Measurements from ENCODE around the gene A2M.

A2M gene

DNA sequence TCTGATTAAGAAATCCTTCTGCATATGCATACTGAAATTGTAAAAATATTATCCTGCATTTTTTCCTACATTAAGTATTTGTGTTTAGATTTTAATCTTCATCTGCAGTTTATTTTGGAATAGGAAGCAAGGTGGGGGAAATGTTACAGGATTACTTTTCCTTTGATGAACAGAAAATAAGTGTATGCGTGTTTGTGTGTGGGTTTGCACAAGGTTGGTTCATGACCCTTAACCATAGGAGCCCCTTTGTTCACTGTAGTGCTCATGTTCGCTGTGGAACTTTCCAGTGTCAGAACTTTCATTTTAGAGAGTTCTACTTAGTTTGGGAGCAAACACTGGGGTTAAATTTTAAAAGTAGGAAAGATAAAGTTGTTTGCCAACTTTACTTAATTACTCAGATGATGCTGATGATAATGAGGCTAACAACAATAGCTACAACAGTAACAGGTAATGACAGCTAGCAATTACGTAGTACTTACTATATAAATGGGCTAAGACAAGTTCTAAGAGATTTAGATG is 6.4 kb upstream of the A2M start:
- DNase-seq (ENCODE audit: low spot score): no peak

DNA sequence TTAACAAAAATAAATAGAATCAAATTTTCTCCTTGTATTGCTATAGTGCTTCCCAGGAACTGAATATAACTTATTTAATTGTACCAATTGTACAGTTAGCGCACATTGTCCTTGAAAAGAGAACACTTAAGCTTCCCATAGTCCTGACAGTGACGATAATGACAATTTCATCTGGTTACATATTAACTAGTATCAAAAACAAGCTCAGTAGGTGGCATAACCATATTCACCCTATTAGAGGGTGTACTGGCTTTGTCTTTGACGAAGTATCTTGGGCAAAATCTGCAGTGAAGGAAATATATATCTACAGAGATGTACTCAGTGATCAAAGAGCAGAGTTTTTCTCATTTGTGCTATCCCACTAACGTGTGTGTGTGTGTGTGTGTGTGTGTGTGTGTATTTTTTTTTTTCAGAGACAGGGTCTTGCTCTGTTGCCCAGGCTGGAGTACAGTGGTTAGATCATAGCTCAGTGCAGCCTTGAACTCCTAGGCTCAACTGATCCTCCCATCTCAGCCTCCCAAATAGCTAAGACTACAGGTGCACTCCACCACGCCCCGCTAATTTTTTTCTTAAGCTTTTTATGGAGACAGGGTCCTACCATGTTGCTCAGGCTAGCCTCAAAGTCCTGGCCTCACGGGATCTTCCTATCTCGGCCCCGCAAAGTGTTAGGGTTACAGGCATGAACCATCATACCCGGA is 4.9 kb upstream of the A2M start:
- no peak for DNase-seq (ENCODE audit: low spot score)

DNA sequence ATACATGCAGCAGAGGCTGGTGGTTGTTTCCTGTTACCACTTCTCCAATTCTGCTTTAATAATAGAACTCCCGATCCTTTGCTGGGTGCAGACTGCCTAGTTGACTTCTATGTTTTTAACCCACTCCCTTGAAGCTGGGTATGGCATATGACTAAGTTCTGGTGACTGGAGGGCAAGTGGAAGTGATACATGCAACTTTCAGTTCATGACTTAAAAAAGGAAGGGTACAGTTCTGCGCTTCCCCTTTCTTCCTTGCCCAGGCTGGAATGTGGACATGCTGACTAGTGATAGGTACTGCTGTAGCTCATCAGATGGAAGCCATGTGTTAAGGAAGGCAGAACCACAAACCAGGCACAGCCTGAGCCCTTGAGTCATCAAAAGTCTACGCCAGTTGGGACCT is 2.4 kb upstream of the A2M start:
- no peak for DNase-seq (ENCODE audit: low spot score)

DNA sequence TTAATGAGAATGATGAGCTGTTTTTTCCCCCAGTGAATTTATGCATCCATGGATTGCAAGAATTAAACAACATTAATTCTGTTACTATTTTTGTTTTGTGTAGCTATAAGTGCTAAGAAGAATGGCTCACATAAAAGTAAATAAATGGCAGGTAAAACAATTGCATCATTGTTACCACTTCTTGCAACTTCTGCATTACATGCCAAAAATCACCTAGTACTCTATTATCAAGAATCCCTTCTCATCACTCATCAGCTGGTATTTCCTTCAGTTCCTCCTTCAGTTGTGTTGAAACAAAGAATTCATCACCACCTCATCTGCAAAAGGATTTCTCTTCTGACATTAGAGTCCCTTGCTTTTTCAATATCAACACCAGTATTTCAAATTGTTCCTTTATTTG is 773 bp downstream of the A2M start:
- no peak for DNase-seq (ENCODE audit: low spot score)

DNA sequence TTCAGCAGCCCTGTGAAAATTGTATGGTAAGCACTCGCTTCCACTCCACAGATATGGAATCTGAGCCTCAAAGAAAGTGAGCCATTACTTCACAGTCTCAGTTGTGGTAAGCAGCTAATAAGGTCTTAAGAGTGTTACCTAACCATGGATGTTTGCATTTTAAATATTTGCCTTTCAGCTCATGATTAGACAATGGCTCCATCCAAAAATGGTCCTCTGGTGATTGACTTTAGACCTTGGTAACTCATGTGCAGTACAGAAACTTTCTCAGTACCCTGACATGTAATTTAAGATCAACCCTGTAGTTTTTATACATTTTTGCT is 1.8 kb downstream of the A2M start:
- no peak for DNase-seq (ENCODE audit: low spot score)

DNA sequence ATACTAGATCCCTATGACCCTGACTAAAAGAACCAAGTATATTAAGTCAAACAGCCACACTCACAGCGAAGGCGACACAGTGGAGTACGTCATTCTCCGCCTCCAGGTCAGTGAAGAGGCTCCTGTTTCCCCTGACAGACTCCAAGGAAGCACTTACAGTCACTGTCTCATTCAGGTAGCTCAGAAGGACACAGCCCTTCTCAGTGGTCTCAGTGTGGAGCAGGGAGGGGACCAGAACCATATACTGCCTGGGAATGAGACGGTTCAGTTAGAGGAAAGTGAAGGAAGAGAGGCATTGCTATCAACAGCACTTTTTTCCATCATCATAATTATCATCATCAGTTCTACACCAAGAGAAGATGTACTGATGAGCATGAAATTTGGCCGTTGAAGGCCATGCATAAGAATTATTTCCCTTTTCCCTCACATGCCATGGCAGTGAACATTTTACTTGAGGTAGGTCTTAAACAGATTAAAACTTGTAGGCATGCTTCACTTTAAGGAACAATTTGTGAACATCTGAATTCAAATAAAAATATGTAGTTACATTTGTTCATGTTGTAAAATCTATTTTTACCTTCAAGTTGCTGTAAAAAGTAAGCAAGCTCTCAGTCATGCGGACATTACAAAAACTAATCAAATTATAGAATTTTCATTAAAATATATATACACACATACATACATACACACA is 2.3 kb downstream of the A2M start:
- no peak for DNase-seq (ENCODE audit: low spot score)

DNA sequence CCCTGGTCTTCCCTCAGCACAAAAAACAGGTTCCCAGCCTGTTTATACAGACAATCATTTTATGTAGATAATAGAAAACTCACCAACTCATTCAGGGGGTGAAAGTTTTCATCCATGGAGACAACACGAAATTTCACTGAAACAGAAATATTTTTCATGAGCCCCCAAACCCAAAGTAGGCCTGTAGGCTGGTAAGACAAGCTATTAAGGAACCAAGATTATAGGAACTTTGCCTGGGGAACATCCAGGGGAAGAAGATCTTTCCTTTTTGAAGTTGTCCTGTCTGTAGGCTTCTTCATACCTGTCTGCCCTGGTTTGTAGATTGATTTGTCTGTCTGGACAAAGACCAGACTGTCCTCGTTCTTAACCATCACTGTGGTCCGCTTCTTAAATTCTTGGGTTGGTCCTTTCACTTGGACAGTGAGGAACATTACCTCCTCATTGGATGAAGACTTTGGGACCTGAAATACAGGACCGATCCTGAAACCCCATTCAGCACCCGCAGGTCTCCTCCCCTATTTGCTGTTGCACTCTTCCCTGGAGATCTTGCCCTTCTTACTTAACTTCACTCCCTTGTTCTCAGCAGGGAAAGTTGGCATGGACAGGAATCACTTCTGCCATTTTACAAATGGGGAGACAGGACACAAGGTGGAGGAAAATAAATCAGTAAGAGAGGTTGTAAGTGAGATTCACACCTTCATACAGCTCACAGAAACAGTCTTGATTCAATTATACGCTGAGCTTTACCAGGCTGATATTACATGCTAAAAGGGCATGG is 3.5 kb downstream of the A2M start:
- no peak for DNase-seq (ENCODE audit: low spot score)

DNA sequence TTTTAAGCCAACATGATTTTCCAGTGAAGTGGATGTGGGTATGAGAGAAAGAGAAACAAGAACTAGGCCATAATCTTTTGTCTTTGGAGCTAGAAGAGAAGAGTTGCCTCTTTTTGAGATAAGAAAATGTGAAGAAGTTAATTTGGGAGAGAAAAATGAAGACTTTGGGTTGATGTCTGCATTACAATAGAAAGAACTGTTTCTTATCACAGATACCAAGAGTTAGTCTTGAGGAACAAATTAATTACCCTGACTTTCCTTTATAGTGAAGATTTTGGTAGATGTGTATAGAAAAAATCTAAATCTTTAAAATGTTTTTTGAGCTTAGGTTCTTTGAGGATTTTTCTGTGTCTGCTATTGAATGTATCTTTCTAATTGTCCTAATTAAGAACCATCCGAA is 4.2 kb downstream of the A2M start:
- DNase-seq (ENCODE audit: low spot score): no peak

DNA sequence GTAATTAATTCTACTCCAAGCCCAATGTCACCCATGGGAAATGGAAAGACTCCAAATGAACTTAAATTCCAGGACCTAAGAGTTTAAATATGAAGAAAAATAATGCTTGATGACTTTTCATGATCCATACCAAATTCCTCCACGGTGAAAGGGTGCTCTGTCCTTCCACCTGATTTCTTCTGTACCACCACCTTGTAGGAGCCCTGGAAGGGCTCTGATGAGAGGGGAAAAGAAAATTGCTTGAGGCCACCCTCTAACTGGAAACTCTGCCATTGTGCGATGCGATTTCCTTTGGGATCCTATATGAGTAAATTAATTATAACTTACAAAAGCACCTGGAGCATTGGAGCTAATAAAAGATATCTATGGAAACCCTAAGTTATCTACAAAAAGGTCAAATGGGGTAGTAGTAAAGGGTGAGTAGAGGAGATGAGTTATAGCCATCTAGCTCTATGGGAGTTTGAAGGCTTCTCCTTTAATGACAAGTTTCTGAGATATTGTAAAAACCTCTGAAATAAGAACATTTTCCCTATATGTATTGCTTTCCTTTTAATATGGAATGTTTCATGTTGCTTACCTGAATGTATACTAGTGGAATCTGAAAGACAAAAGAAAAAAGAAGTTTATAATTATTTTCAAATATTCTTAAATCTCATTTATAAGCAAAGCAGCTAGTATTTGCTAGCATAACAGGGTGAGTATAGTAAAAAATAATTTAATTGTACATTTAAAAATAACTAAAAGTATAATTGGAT is 5.8 kb downstream of the A2M start:
- DNase-seq (ENCODE audit: low spot score): no peak

DNA sequence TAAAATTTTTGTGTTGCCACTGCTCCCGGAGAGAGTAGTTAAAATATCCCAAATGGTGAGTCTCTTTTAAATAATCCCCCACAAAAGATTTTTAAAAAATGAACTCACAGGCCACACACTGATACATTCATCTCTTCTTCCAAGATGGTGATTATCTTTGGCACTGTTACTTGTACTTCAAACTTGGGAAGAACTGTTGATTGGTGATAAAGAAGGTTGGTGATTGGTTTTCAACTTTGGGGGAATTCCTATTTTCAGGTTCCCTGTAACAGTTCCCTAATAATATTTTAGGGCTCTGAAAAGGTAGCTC is 6.6 kb downstream of the A2M start:
- DNase-seq (ENCODE audit: low spot score): no peak

DNA sequence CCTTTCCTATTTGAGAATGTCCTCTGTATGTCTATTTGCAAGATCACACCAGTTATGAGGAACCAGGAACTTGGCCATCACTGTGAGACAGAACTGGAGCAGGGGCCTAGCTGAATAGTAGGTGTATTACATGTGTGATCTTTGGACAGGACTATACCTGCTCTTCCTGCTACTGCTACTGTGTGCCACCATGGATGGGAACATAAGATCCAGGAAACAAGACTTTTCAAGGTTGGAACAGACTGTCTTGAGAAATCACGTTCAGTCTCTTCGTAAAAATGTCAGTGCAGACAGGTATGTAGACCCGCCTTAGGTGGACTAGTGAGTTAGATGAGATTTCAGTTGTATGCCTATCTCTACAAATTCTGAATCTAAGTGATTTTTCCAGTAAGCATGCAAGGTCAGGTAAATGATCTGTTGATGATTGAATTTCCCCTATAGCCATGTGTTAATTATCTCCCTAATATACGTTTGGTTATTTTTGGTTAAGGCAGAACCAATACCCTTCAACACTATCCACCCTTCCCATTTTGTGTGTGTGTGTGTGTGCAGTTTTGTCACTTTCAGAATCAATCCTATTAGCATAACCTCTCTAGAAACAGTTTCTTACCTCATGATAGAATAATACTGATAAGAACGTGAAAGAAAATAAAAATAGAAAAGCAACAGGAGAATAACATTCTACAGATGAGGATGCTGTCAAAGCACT is 7.1 kb downstream of the A2M start:
- DNase-seq (ENCODE audit: low spot score): no peak

DNA sequence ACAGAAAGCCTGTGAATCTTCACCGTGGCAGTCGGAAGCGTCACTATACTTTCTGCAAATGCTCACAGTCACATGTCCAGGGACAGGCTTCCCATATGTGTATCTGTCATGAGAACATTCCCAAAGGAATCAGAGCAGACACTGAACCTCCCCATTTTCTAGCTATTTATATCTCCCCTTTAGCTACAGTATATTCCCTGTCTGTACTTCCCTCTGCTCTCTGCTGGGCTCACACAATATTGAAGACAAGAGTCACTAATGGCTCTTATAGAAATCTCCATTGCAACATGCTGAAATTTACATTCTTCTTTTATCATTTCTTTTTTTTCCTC is 8.2 kb downstream of the A2M start:
- DNase-seq (ENCODE audit: low spot score): no peak

DNA sequence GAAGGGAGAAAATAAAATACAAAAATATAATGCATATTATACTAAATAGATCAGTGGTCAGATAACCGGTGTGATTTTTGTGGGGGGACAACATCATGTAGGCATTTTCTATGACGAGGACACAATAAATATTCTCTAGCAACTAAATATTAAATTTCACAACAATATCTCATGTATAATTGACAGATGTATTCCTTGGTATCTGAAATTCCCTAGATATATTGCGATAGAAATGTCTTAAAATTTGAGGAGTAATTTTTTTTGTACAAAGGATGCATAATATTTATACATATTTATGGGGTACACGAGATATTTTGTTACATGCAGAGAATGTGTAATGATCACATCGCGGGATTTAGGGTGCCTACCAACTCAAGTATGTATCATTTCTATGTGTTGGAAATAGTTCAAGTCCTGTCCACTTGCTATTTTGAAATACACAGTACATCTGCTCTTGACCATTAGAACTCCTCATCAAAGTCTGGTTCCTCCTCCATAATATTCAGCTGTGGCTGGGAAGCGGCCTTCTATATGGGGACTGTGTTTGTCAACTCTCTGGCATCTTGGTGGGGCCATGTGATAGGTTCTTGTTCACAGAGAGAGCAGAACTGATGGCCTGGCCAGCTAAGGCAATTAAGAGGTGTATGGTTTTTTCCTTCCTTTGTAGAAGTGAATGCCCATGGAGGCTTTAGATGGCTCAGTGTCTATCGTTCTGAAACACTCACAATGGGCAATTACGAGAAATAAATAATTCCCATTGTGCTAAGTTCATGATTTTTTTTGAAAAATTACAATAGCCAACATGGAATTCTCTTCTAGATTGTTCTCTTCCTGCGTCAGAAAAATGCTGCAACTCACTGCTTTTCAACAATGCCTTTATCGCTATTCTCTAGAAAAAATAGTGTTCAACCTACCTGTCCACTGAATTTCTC is 8.8 kb downstream of the A2M start:
- no peak for DNase-seq (ENCODE audit: low spot score)

DNA sequence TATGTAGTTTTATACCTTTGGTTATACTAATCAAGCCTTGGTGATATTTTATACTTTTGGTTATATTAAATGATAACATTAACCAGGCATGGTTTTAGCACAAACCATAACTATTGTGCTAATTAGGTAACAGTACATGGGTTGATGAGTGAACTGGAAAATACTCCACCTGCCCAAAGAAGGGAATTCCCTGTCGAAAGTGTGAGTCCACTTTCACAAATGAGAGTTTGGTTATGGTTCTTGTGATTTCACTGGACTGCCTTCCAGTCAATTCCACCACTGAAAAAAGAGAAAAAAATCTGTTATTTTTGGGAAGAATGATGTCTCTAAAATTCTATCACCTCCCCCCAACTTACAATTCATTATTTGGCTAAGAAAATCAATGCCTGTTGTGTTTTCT is 9.7 kb downstream of the A2M start:
- DNase-seq (ENCODE audit: low spot score): no peak

DNA sequence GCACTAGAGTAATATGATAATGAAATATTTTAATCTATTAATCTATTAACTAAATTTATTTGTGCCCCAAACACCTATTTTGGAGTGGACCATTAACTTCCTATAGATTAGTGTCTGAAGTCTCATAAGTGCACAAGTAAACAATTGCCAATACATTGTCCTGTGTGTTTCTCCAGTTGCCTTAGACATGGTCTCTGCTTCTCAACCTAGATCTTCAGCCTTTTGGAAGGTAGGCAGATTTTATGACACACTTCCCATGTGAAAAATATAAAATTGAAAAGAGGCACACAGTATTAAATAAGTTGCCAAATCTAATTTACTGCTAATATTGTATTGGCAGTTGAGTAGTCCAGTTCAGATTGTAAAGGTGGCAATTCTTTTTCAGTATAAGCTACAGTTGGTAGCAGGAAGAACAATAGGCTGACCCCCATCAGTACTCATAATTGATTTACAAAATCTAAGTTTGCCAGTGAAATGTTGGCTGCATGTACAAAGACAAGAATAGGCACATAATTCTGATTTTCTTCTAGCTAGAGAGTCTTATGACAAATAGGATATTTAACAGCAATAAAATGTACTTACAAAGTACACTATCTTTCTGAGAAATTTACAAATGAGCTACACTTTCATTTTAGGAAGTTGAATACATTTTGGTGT is 10.8 kb downstream of the A2M start:
- no peak for DNase-seq (ENCODE audit: low spot score)

DNA sequence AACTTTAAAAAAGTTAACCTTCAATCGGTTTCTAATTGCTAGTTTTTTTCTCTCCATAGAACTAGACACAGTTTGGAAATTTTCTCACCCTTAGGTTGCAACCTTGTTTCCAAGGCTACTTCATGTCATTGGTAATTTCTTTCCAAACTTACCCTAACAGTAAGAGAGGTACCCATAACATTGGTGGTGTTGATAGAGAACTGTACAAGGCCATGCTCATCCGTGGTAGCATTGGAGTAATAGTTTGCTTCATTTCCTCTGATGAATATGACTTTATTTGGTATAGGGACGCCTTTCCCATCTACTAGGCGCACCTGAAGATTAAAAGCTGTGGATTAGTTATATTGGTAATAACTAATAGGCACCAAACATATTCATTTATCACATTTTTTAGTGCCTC is 11.6 kb downstream of the A2M start:
- no peak for DNase-seq (ENCODE audit: low spot score)

DNA sequence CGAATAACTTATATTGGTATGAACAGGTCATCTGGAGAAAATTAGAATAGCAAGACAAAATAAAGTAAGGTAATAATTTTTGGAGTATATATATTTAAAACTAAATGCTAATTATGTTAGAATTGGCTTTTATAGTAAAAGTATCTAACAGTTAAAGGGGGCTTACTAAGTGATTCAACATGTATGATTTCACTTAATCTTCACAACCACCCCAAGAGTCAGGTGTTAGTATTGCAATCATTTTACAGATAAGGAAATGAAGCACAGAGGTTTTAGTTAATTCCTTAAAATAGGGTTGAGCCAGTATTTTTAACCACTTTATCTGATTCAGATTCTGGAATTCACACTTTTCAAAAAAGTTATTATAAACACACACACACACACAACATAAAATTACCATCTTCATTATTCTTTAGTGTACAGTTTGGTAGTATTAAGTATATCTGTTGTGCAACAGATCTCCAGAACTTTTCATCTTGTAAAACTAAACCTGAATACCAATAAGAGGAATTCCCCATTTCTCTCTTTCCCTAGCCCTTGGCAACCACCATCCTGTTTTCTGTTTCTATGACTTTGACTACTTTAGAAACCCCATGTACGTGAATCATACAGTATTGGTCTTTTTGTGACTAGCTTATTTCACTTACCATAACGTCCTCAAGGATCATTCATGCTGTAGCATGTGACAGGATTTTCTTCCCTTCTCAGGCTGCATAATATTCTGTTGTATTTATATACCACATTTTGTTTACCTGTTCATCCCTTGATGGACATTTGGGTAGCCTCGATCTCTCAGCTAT is 12.5 kb downstream of the A2M start:
- DNase-seq (ENCODE audit: low spot score): no peak

DNA sequence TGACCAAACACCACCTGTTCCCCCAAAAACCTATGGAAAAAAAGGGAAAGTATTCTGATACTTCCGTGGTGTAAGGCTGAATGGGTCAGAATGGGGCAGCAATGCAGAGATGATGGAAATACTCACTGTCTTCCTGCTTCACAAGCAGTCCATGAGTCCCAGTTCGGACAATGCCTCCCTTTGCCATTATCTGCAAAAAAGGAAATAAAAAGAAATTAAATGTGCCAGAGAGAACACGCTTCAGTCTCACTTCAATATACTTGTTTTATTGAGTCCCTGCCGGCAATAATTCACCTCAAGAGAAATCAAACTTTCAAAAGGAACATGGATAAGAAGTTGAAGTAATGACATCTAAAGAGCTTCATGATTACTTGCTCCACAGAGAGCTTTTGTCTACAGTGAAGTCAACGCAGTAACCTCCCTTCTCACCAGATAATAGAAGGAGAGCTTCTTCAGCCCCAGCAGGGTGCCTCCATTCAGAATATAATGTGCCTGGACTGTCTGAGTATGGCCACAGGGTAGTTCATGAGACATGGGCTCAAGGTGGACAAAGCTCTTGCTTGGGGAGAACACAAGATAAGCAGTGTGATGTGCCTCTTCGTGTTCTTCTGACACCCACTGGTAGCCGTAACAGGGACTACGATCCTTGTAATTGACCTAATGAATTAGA is 14.6 kb downstream of the A2M start:
- DNase-seq (ENCODE audit: low spot score): no peak

DNA sequence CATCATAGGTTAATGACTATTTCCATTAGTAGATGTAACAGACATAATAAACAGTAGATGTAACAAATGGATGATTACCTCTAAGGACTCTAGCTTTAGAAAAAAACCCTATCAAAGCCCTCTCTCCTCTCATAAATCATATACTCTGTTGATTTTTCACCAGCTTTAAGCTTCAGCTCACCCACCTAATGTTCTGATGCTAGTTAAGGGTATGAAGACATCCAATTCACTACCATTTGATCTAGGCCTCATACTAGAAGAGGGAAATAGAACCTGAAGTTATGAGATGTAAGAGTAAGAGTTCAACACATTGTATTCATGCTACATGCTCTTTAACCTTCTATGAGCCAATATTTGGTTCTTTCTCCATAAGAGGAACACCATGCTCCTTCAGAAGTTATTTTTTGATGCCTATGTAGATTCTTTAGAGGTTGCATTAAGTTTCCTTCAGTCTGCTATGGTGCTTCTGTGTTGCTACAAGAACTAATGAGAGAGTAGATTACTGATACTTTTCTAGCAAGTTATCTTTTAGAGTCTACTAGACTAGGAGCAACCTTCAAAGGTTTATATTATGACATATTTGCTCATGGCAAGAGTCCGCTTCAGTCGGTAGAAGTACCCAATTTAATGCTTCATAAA is 16.0 kb downstream of the A2M start:
- no peak for DNase-seq (ENCODE audit: low spot score)

Data from AG08396 (cell line).